ENCODE data around the gene TMED4. TPM values are rescaled to one million over a fixed set of nuclear protein-coding genes. Genes with fewer than 3 reads are reported as not detected.

TMED4 gene
- total RNA-seq, 2 experiments from 2014 or later: 74.6 to 76.2 TPM

GRCh38 chr7:44572771-44573170 is 9.3 kb downstream of the TMED4 start:
- DNase-seq: no peak
- no peak for TF ChIP-seq CTCF (IDR thresholded peaks at IDR 0.05)
- H3K9me3 Mint-ChIP-seq: no peaks in the 10 kb centered on the region
- ATAC-seq: no peak
- CTCF ChIA-PET: interaction anchor here (1.0 to 4.0 kb wide), 4 partner anchors 8 to 224 kb away, joined by 3 to 32 read pairs (median 7); no protein-coding TSS in a partner anchor
- peak overlapping the region; percentile 96 for H3K27ac Mint-ChIP-seq
- peak overlapping the region; percentile 99 for H3K4me3 Mint-ChIP-seq
- POLR2A ChIA-PET: interaction anchor here (0.8 to 5.1 kb wide), 8 partner anchors 7 to 315 kb away, joined by 3 to 32 read pairs (median 4); partner anchors contain the start of gene TMED4
- intact Hi-C loops (cut with micrococcal nuclease): no loop called here
- H3K4me1 Mint-ChIP-seq (ENCODE audit: low read depth): peaks cover 38% of the 10 kb centered on the region
- H3K27me3 Mint-ChIP-seq: no peaks in the 10 kb centered on the region
- H3K36me3 Mint-ChIP-seq (ENCODE audit: low read depth): peaks cover 68% of the 10 kb centered on the region

- no peak for TF ChIP-seq CTCF (IDR thresholded peaks at IDR 0.05)
- CTCF ChIA-PET: no interaction called here
- H3K27ac Mint-ChIP-seq: no peak overlapping the region
- peaks cover 40% of the 10 kb centered on the region for H3K4me1 Mint-ChIP-seq (ENCODE audit: low read depth)
- POLR2A ChIA-PET: interaction anchor here (1.0 to 5.1 kb wide), 3 partner anchors 9 to 24 kb away, joined by 3 to 32 read pairs (median 23); partner anchors contain the start of gene TMED4
- peaks cover 77% of the 10 kb centered on the region for H3K36me3 Mint-ChIP-seq (ENCODE audit: low read depth)
- intact Hi-C loops (cut with micrococcal nuclease): no loop called here
- ATAC-seq (no peak), DNase-seq (no peak)
- H3K4me3 Mint-ChIP-seq: no peak overlapping the region
- H3K27me3 Mint-ChIP-seq: no peaks in the 10 kb centered on the region
- H3K9me3 Mint-ChIP-seq: no peaks in the 10 kb centered on the region
Measured at GRCh38 chr7:44569959-44570358, 12.1 kb downstream of the TMED4 start.

- H3K27me3 Mint-ChIP-seq: no peaks in the 10 kb centered on the region
Measured at GRCh38 chr7:44568771-44569560, 13.1 kb downstream of the TMED4 start.

GRCh38 chr7:44567884-44568283 is 14.1 kb downstream of the TMED4 start:
- Mint-ChIP-seq H3K36me3 (ENCODE audit: low read depth) (peaks cover 72% of the 10 kb centered on the region), H3K9me3 (no peaks in the 10 kb centered on the region), H3K4me3 (no peak overlapping the region), H3K27me3 (no peaks in the 10 kb centered on the region), H3K4me1 (ENCODE audit: low read depth) (peaks cover 30% of the 10 kb centered on the region), H3K27ac (no peak overlapping the region)
- CTCF ChIA-PET: interaction anchor here (0.9 to 3.4 kb wide), 3 partner anchors 20 to 326 kb away, joined by 3 to 28 read pairs (median 5); no protein-coding TSS in a partner anchor
- intact Hi-C loops (cut with micrococcal nuclease): no loop called here
- DNase-seq (no peak), ATAC-seq (no peak)
- POLR2A ChIA-PET: interaction anchor here (0.7 to 1.3 kb wide), 4 partner anchors 14 to 298 kb away, joined by 3 read pairs; no protein-coding TSS in a partner anchor
- no peak for TF ChIP-seq CTCF (IDR thresholded peaks at IDR 0.05)

More at GRCh38 chr7:44568771-44569560, 13.1 kb downstream of the TMED4 start:
- H3K4me1 Mint-ChIP-seq (ENCODE audit: low read depth): peaks cover 32% of the 10 kb centered on the region
- CTCF ChIA-PET: interaction anchor here (1.8 kb wide), 1 partner anchor 34 kb away, joined by 5 read pairs; no protein-coding TSS in a partner anchor
- H3K4me3 Mint-ChIP-seq: no peak overlapping the region
- TF ChIP-seq CTCF (IDR thresholded peaks at IDR 0.05): no peak
- POLR2A ChIA-PET: interaction anchor here (0.9 to 5.1 kb wide), 4 partner anchors 9 to 80 kb away, joined by 3 to 32 read pairs (median 3); partner anchors contain the start of gene TMED4
- no peaks in the 10 kb centered on the region for H3K9me3 Mint-ChIP-seq
- DNase-seq (no peak), ATAC-seq (no peak)
- peaks cover 80% of the 10 kb centered on the region for H3K36me3 Mint-ChIP-seq (ENCODE audit: low read depth)
- H3K27ac Mint-ChIP-seq: peak overlapping the region; percentile 6
- intact Hi-C loops (cut with micrococcal nuclease): no loop called here

Data from activated CD8-positive, alpha-beta T cell treated with anti-CD3 and anti-CD28 coated beads for 36 hours (primary cell).